Measurements from ENCODE around the gene UBP1. TPM values are rescaled to one million over a fixed set of nuclear protein-coding genes. Genes with fewer than 3 reads are reported as not detected.
"Not testable (repeated sequence)": the region's sequence is repeated elsewhere in the genome, so short reads cannot be mapped to it uniquely, and the experiment has no call there.

Gene UBP1
- total and polyA plus RNA-seq, 9 of the 15 experiments (the other 6 are each of a cell fraction or from before 2014, with no cell fraction given) = 13.6 to 143 (median 79.6) TPM

GRCh38 chr3:33429306-33429705, 10.9 kb downstream of the UBP1 start:
- H3K9ac ChIP-seq (ENCODE audit: insufficient read depth in 1 of 2, low read depth in 2 of 2, low read length in 2 of 2); DNase-seq (ENCODE audit: extremely low read depth in 1 of 4, low spot score in 3 of 4); H3K9me1 ChIP-seq (ENCODE audit: control insufficient read depth, insufficient read depth, low read length); ATAC-seq; BruUV-seq (replicated peaks); CTCF ChIA-PET (ENCODE audit: low intra/inter-chr PET ratio); in situ Hi-C loops (cut with MboI); H3K27ac ChIP-seq (ENCODE audit: extremely low read depth, low read depth, low read length); FAIRE-seq; H3K4me3 ChIP-seq; H3K9me3 ChIP-seq (replicated peaks; ENCODE audit: control insufficient read depth, insufficient read depth, low read depth, low read length); H3K27me3 ChIP-seq (ENCODE audit: control insufficient read depth in 2 of 2, insufficient read depth in 2 of 2, low read length in 2 of 2); intact Hi-C loops (cut with micrococcal nuclease); H3K4me2 ChIP-seq (ENCODE audit: insufficient read depth, low read length); H2AFZ ChIP-seq (ENCODE audit: low read depth, low read length): not testable (repeated sequence)
- H3K79me2 ChIP-seq (ENCODE audit: control insufficient read depth, insufficient read depth, low read length) = peaks cover 98% of the 10 kb centered on the region
- peaks cover 23% of the 10 kb centered on the region; the same call in 1 of the 2 replicates for H4K20me1 ChIP-seq (replicated peaks; ENCODE audit: control insufficient read depth, insufficient read depth, low read length)
- POLR2A ChIA-PET = interaction anchor here (0.6 to 6.9 kb wide), 7 partner anchors 9 to 1589 kb away, joined by 3 to 94 read pairs (median 5); partner anchors contain the start of gene UBP1
- peaks cover 3 to 15% of the 10 kb centered on the region in 2 experiments; a peak in 3 of 5 replicates for H3K4me1 ChIP-seq (replicated peaks in 1 of 2; ENCODE audit: control insufficient read depth in 2 of 2, insufficient read depth in 2 of 2, low read length in 2 of 2)
- H3K36me3 ChIP-seq (ENCODE audit: control insufficient read depth, insufficient read depth, low read length) = peaks cover 18% of the 10 kb centered on the region; the same call in 1 of the 3 replicates
- 68% methylated on average over 2 of the region's 2 CpGs for WGBS (ENCODE audit: insufficient coverage, low coverage, missing lambda C conversion rate)

- Histone ChIP-seq H3K27ac (ENCODE audit: extremely low read depth, low read depth, low read length) (no peak overlapping the region), H3K9me3 (replicated peaks; ENCODE audit: control insufficient read depth, insufficient read depth, low read depth, low read length) (no peaks in the 10 kb centered on the region), H3K27me3 (ENCODE audit: control insufficient read depth in 2 of 2, insufficient read depth in 2 of 2, low read length in 2 of 2) (no peaks in the 10 kb centered on the region), H3K4me2 (ENCODE audit: insufficient read depth, low read length) (no peak overlapping the region), H3K4me3 (no peak overlapping the region), H3K79me2 (ENCODE audit: control insufficient read depth, insufficient read depth, low read length) (peaks cover 98% of the 10 kb centered on the region), H3K4me1 (replicated peaks in 1 of 2; ENCODE audit: control insufficient read depth in 2 of 2, insufficient read depth in 2 of 2, low read length in 2 of 2) (peaks cover 3 to 15% of the 10 kb centered on the region in 2 experiments; a peak in 3 of 5 replicates), H3K9me1 (ENCODE audit: control insufficient read depth, insufficient read depth, low read length) (no peaks in the 10 kb centered on the region), H3K36me3 (ENCODE audit: control insufficient read depth, insufficient read depth, low read length) (peaks cover 24% of the 10 kb centered on the region; the same call in 2 of the 3 replicates), H2AFZ (ENCODE audit: low read depth, low read length) (no peak overlapping the region), H4K20me1 (replicated peaks; ENCODE audit: control insufficient read depth, insufficient read depth, low read length) (peaks cover 23% of the 10 kb centered on the region; the same call in 1 of the 2 replicates), H3K9ac (ENCODE audit: insufficient read depth in 1 of 2, low read depth in 2 of 2, low read length in 2 of 2) (no peak overlapping the region)
- FAIRE-seq (no peak), ATAC-seq (peak; percentile 37), DNase-seq (ENCODE audit: extremely low read depth in 1 of 4, low spot score in 3 of 4) (no peak)
- BruUV-seq (replicated peaks) = no TSS peak
- CTCF ChIA-PET (ENCODE audit: low intra/inter-chr PET ratio) = no interaction called here
- in situ Hi-C loops (cut with MboI) = no loop called here
- intact Hi-C loops (cut with micrococcal nuclease) = no loop called here
- TF ChIP-seq NCOR1 (IDR thresholded peaks at IDR 0.05) (no peak), FOXP4 (CRISPR knock-in tag; IDR thresholded peaks at IDR 0.05; ENCODE audit: borderline replicate concordance) (no peak), POLR3A (IDR thresholded peaks at IDR 0.05; ENCODE audit: borderline replicate concordance, extremely low read depth, insufficient read depth, insufficient read length) (no peak), ZNF316 (IDR thresholded peaks at IDR 0.05) (no peak), CEBPB (tag; IDR thresholded peaks at IDR 0.05) (peak; percentile 34; the same call in 1 of the 2 replicates), GABPB2 (CRISPR knock-in tag; conservative IDR thresholded peaks at IDR 0.05) (no peak), C11orf30 (IDR thresholded peaks at IDR 0.05; ENCODE audit: low read depth) (no peak)
- 69% methylated on average over 6 of the region's 7 CpGs for WGBS (ENCODE audit: insufficient coverage, low coverage, missing lambda C conversion rate)
- POLR2A ChIA-PET = interaction anchor here (0.6 to 6.9 kb wide), 4 partner anchors 9 to 513 kb away, joined by 3 to 94 read pairs (median 20); partner anchors contain the start of gene UBP1
Observed at GRCh38 chr3:33428734-33429133, 11.5 kb downstream of the UBP1 start.
